GM06990 (cell line): ENCODE data around the gene PATJ.

Experiments
- DNase-seq: peaks from one replicate; pipeline ENCODE4 v3.0.0-alpha.2; 2011; ENCODE audit not compliant: insufficient read length; ENCODE audit errors: extremely low read depth
- H3K27me3 ChIP-seq: replicated peaks from 2 replicates; pipeline ENCODE4 v1.6.0; 2011; ENCODE audit warnings: low read length; ENCODE audit not compliant: control insufficient read depth, insufficient read depth
- H3K36me3 ChIP-seq: 2 replicates; pipeline ENCODE4 v1.5.1; 2011; ENCODE audit warnings: low read length; ENCODE audit not compliant: control insufficient read depth, insufficient read depth
- H3K4me3 ChIP-seq: replicated peaks from 2 replicates; pipeline ENCODE4 v1.5.1; 2011; ENCODE audit warnings: low read depth, mild to moderate bottlenecking, control low read depth, low read length
- CTCF ChIP-seq: IDR thresholded peaks from 2 replicates; pipeline ENCODE4 v1.5.1; 2011; ENCODE audit warnings: low read length, control low read depth, mild to moderate bottlenecking, inconsistent platforms; ENCODE audit not compliant: insufficient read depth, poor library complexity, severe bottlenecking

Gene PATJ

GRCh38 chr1:61926597-61926996 is 184.3 kb downstream of the PATJ start:
- H3K27me3 ChIP-seq: no peaks in the 10 kb centered on the region
- H3K36me3 ChIP-seq: no peaks in the 10 kb centered on the region
- no peak overlapping the region for H3K4me3 ChIP-seq
- DNase-seq: no peak
- TF ChIP-seq CTCF: no peak

- no peak for TF ChIP-seq CTCF
- no peak for DNase-seq
Measured at GRCh38 chr1:61930116-61930645, 187.9 kb downstream of the PATJ start.

GRCh38 chr1:61931587-61932279 is 189.5 kb downstream of the PATJ start:
- DNase-seq: no peak
- TF ChIP-seq CTCF: no peak
- Histone ChIP-seq H3K27me3 (no peaks in the 10 kb centered on the region), H3K4me3 (no peak overlapping the region), H3K36me3 (no peaks in the 10 kb centered on the region)

More at GRCh38 chr1:61930116-61930645, 187.9 kb downstream of the PATJ start:
- Histone ChIP-seq H3K27me3 (no peaks in the 10 kb centered on the region), H3K36me3 (no peaks in the 10 kb centered on the region), H3K4me3 (no peak overlapping the region)

- Histone ChIP-seq H3K36me3 (no peaks in the 10 kb centered on the region), H3K27me3 (no peaks in the 10 kb centered on the region), H3K4me3 (no peak overlapping the region)
- DNase-seq: no peak
- TF ChIP-seq CTCF: no peak
Measured at GRCh38 chr1:61935516-61935915, 193.2 kb downstream of the PATJ start.

- TF ChIP-seq CTCF: no peak
- H3K27me3 ChIP-seq: no peaks in the 10 kb centered on the region
- no peak for DNase-seq
- H3K4me3 ChIP-seq: no peak overlapping the region
- no peaks in the 10 kb centered on the region for H3K36me3 ChIP-seq
Measured at GRCh38 chr1:61936839-61937238, 194.6 kb downstream of the PATJ start.

- Histone ChIP-seq H3K36me3 (no peaks in the 10 kb centered on the region), H3K4me3 (no peak overlapping the region), H3K27me3 (no peaks in the 10 kb centered on the region)
- TF ChIP-seq CTCF: no peak
- no peak for DNase-seq
Measured at GRCh38 chr1:61941794-61942193, 199.5 kb downstream of the PATJ start.
